GM19324 (cell line): Measurements from ENCODE around the gene LZIC.

Experiments
- ATAC-seq: cut with Tn5 transposase; IDR thresholded peaks from one replicate; pipeline ENCODE4 v1.9.1; 2021; ENCODE audit warnings: mild to moderate bottlenecking, moderate library complexity; ENCODE audit not compliant: unreplicated experiment, low FRiP score

Gene LZIC

DNA sequence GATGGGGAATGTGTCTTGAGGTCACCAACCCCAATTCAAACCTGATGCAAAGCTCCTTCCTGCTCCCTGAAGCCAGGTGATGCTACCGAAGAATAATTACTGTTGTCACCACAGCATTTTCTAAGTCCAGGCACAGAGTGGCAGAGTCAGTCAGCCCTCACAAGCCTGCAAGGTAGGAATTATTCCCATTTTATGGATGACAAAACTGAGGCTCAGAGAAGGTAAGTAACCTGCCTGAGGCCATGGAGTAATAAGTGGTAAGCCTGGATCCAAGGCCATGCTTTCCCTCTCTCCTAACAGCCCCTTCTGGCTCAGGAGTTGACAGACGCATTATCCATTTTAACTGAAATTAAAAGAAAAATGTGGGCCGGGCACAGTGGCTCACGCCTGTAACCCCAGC, 56.1 kb downstream of the LZIC start:
- no peak for ATAC-seq

GRCh38 chr1:9886092-9886742, 57.0 kb downstream of the LZIC start:
- no peak for ATAC-seq

DNA sequence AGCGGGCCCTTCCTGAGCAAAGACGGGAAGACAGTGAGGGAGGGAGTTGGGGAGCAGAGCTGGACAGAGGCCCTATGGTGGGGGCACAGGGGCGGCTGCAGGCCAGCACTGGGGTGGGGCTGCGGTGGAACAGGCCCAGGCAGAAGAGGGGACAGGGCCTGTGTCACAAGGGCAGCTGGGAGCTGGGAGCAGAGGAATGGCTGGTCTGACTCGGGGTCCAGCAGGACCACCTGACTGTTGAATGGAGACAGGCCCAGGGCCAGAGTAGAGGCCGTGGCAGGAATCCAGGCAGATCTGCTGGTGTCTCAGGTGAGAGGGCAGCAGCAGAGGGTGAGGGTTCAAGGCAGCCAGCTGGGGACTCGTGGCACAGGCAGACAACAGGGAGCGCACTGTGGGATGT, 58.4 kb downstream of the LZIC start:
- no peak for ATAC-seq

- ATAC-seq, result no peak
These were observed 59.4 kb downstream of the LZIC start for GRCh38 chr1:9883585-9884449.

DNA sequence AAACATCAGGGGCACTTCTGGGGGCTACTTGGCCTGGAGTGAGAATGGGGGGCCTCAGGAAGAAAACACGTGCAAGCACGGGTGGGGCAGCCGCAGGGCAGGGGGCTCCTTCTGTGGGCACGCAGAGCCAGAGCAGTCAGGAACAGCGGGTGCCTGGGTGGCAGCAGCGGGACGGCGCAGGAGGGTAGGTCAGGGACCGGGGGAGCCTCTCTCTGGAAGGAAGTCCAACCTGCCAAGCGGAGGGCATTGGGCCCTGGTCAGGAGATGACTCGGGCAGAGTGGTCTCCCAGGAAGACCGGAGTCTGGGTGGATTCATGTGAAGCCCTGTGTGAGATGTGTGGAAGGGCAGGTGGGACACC, 60.3 kb downstream of the LZIC start:
- no peak for ATAC-seq

DNA sequence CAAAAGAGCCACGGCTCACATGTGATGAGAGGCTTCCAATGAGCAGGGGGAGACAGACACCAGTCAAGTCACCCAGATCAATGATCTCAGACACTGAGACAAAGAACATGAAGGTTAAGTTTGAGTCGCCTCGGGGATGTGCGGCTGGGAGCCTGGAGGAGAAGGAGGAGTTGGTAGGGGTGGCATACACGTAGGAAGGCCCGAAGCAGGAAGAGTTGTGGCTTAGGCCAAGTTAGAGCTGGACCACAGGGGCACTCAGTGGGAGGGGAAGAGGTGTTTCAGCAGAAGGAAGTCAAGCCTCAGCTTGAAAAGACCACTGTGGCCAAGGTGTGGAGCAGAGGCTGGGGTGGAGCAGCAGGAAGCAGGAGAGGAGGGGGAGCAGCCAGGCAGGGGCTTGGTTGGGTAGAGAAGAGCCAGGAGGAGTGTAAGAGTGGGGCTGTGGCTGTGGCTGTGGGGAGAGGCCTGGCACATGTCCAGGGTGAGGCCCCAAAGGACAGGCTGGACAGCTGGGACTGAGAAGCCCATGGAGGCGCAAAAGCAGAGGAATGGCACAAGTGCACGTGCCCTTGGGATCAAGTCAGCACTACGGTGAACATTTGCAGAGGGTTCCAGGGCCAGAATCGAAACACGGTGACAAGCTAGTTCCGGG, 60.8 kb downstream of the LZIC start:
- ATAC-seq, result no peak

DNA sequence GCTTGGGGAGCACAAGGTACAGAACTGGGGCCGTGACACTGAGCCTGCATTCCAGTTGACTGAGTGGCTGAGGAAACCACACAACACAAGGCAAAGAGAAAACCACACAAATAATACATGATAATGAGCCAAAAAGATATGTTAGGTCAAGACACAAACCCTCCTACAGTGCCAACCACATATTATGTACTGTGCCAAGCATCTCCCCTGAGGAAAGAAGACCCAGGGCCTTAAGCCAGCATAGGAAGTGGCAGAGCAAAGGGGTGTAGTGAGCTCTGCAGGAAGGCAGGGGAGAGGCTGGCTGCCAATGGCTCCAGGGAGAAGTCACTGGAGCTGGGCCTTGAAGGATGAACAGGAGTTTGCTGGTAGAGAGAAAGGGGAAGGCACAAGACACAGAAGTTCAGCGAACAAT, 61.3 kb downstream of the LZIC start:
- ATAC-seq, result no peak
